CD4-positive, alpha-beta T cell treated with Interleukin-10 for 1 hour (primary cell): Measurements from ENCODE around the gene TMEM107.
"Not testable (repeated sequence)": the region's sequence is repeated elsewhere in the genome, so short reads cannot be mapped to it uniquely, and the experiment has no call there.

Experiments
- DNase-seq: peaks from one replicate; pipeline ENCODE4 v3.0.0-alpha.2; 2020

Gene TMEM107

GRCh38 chr17:8176197-8176940 lies at the start of gene TMEM107:
Gene TMEM107, minus strand, starts transcription at chr17:8176380. Its CDS starts 94 bp downstream, at chr17:8176286.
- peak; percentile 91 for DNase-seq

DNA sequence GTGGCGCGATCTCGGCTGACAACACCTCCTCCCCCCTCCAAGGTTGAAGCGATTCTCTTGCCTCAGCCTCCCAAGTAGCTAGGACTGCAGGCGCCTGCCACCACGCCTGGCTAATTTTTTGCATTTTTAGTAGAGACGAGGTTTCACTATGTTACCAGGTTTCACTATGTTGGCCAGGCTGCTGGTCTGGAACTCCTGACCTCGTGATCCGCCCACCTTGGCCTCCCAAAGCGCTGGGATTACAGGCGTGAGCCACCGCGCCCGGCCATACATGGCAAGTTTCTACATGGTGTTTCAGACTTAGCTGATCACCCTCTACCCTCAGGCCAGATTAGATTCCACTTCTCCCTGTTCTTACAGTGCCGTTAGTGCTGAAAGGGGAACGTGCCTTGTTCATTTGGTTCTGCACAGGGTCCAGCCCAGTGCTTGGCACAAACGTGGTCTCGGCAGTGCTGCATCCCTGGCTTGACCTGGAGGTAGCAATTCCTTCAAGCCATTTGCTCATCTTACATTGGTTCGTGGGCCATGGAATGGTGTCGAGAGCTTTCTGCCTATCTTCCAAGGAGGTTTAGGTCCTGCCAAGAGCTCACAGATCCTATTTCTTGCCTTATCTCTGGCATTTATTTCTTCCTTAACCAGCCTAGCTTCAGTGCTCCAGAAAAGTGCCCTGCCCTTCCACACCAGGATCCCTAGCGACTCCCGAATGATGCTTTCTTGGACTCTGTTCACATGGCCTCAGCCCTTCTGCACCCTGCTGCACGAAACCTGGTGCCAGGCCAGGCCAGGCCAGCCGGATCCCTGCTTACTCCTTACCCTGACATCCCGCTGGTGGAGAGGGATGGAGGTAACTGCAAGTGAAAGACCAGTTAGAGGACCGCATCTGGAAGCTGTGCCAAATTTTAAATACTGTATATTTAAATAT lies 49.0 kb upstream of the TMEM107 start:
- DNase-seq, result no peak

GRCh38 chr17:8223356-8224126 lies 47.4 kb upstream of the TMEM107 start:
- DNase-seq, result peak; percentile 60

- DNase-seq, result peak; percentile 91
Observed at GRCh38 chr17:8222630-8223355, 46.6 kb upstream of the TMEM107 start.

GRCh38 chr17:8222380-8222629 lies 46.1 kb upstream of the TMEM107 start:
- DNase-seq, result no peak

DNA sequence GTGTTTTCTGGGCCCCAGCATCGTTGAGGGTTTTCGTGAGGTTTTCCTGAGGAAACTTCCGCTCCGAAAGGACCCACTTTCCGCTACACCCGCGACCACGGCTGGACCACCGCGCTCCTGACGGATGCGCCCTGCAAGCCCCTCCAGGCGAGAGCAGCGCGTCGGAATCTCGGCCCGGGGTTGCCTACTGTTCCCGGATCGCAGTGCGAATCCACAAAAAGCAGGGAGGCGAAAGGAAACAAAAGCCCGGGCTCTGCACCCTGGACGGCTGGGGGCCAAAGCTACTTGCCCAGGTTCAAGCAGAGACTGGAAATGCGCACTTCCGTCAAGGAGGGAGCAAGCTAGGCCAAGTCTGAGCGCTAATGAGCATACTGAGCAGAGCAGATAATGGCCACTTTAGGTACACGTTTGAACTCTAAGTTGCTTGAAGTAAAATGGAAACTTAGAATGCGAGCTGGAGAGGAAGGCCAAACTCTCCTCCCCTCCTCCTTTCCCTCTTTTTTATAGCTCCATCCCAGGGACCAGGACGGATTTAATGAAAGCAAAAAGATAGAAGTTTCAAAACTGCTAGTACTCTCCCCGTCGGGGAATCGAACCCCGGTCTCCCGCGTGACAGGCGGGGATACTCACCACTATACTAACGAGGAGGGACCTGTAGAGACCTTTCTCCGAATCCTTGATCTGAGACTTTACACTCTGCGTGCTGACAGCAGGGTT lies 45.6 kb upstream of the TMEM107 start:
- DNase-seq, result peak; percentile 96

DNA sequence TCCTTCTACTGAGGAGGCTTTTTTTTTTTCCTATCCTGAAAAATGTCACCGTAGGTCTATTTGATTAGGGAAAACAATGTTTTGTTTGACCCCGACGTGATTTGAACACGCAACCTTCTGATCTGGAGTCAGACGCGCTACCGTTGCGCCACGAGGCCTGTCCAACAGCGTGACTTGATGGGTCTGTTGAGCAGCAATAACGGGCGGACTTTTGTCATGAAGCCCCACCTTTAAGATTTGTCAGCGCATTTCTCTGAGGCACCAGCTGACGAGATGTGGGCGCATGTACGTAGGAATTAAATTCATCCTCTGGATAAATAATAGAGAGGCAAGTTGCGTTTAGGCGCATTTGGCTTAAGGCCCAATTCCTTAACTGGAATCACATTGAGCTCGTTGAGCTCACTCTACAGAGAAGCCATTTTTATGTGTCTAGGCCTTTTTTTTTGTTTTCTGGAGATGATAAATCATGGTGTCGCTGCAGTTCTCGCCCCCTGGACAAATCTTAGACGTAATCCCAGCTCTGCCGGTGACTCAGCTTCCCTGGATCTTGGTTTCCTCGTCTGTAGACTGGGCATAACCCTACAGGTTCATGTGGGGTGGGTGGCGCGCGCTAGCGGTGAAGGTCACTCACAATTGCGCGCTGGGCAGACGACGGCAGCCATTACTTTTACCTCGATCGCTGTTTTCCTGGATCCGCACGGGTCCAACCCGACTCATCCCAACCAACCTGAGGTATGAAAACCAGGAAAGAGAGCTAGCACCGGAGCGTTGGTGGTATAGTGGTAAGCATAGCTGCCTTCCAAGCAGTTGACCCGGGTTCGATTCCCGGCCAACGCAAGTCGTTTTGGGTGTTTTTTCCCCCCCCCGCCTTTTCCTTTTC lies 44.8 kb upstream of the TMEM107 start:
- DNase-seq, result peak; percentile 93

- not testable (repeated sequence) for DNase-seq
Observed at GRCh38 chr17:8214000-8214399, 37.8 kb upstream of the TMEM107 start.

DNA sequence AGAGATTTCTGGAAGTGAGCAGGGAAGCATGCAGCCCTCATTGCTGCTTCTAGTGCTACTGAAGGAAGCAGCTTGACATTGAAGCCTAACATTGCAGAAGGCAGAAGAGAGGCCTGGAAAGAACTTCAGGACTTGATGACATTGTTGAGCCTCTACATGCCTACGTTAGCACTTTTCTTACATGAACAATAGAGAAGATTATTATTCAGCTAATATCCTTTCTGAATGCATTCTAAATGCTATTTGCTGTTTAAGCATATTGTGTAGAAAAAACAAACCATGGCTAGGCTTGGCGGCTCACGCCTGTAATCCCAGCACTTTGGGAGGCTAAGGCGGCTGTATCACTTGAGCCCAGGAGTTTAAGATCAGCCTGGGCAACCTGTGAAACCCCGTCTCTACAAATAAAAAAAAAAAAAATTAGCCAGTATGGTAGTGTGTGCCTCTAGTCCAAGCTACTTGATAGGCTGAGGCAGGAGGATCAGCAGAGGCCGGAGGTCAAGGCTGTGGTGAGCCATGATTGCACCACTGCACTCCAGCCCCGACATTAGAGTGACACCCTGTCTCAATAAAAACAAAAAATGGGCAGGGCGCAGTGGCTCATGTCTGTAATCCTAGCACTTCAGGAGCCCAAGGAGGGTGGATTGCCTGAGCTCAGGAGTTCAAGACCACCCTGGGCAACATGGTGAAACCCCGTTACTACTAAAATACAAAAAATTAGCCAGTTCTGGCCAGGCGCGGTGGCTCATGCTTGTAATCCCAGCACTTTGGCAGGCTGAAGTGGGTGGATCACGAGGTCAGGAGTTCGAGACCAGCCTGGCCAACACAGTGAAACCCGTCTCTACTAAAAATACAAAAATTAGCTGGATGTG lies 36.4 kb upstream of the TMEM107 start:
- DNase-seq, result no peak

GRCh38 chr17:8210761-8211458 lies 34.7 kb upstream of the TMEM107 start:
- no peak for DNase-seq

DNA sequence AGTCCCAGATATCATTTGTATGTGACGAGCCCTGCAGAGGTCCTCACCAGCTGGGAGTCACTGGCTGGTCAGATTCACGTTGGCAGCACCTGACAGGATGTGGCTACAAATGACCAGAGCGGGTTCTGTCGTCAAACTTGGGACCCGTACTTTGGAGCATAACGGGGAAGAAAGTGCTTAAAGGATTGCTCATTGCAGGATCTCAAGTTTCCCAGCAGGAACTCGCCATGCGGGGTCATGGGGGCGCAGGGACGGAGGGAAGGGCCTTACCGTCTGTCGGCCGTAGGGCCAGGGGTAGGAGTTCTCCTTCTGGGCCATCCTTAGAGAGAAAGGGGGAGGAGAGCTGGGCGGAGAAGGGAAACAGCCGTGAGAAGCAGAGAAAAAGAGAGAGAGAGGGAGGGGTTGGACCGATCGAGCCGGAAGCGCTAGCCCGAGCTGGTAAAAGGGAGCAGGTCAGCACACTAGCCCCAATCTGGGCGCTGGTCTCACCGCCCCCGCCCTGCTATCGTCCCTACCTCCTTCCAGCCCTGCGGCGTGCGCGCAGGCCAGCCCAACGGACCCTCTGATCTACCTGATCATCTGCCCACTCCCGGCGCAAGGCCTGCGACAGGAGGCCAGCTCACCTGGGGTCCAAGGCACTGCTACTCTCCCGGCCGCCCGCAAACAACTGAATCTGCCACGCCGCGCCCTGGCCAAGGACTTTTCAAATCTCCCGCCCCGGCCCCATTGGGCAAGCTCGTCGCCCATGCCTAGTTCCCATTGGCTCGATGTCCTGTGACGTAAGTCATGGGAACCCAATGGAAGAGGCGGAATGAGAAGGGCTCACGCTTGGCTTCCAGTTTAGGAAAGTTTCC lies 34.0 kb upstream of the TMEM107 start, which contains the start of gene AURKB:
Gene AURKB (minus strand): TSS at position 669 of the 854 bp plus-strand sequence. CDS start 351 bp downstream, at position 318.
- peak; percentile 96 for DNase-seq

- no peak for DNase-seq
Observed at GRCh38 chr17:8206536-8206935, 30.4 kb upstream of the TMEM107 start.

GRCh38 chr17:8204761-8205555 lies 28.8 kb upstream of the TMEM107 start:
- DNase-seq, result no peak

GRCh38 chr17:8192070-8192815 lies 16.1 kb upstream of the TMEM107 start:
- peak; percentile 83 for DNase-seq

- no peak for DNase-seq
Observed at GRCh38 chr17:8190506-8190905, 14.3 kb upstream of the TMEM107 start.

- peak; percentile 98 for DNase-seq
Observed at GRCh38 chr17:8189711-8190477, 13.7 kb upstream of the TMEM107 start, which contains the start of gene BORCS6. Gene BORCS6, minus strand, starts transcription at chr17:8190180. Its CDS starts 40 bp downstream, at chr17:8190140.
